Posterior cingulate gyrus (tissue), 11 donors: Measurements from ENCODE around the gene LRPAP1.
"Not testable (repeated sequence)": the region's sequence is repeated elsewhere in the genome, so short reads cannot be mapped to it uniquely, and the experiment has no call there.

Source experiments
- DNase-seq, 10 donors: peaks; one replicate each; pipeline versions ENCODE4 v3.0.0 to v3.0.0-alpha.2; 2020 to 2021; ENCODE audit warnings: mixed read lengths in 3 of 10
- intact Hi-C: fragments of 100-400 bp; cut with DNase I; formaldehyde crosslinking; loops from one replicate; pipeline ENCODE4 v1.15.1; 2023

The LRPAP1 gene

DNA sequence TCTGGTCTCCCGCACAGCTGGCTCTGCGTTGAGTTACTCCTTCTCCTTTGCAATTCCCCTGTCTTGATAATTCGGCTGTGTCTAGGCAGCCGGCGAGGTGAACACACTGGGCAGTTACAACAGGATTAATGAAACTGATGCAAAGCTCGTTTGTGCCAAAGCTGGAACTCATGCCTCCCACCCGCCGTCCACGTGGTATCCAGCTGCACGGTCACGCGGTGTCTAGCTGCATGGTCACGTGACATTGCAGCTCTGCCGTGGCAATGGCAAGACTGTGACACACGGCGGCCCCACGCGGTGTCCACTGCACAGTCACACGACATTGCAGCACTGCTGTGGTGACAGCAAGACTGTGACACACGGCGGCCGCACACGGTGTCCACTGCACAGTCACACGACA is 31.2 kb upstream of the LRPAP1 start:
- intact Hi-C loops: no loop called here
- peak in 1 of 10 donors; percentile 30 for DNase-seq

DNA sequence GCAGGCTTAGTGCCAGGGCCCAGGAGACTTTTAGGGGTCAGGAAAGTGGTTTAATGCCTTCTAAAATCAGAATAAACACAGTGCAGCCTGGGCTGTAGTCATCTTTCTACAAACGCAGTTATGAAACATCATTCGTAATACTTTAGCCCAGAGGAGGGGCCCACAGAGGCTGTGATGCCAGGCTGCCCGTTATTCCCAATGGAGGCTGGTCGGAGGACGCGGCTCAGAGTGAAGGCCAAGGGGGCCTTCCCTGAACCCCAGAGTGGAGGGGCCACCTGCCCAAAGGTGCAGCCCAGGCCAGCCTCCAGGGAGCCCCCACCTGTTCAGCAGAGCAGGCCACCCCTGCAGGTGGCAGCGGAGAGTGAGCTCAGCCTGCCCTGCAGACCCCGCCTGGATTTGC is 29.9 kb upstream of the LRPAP1 start:
- DNase-seq: peak in 1 of 10 donors; percentile 32
- intact Hi-C loops: not testable (repeated sequence)

GRCh38 chr4:3560465-3560864 is 28.2 kb upstream of the LRPAP1 start:
- DNase-seq, intact Hi-C loops: not testable (repeated sequence)

GRCh38 chr4:3559381-3560290 is 27.4 kb upstream of the LRPAP1 start:
- intact Hi-C loops: not testable (repeated sequence)
- peak in 1 of 10 donors; percentile 29 for DNase-seq

DNA sequence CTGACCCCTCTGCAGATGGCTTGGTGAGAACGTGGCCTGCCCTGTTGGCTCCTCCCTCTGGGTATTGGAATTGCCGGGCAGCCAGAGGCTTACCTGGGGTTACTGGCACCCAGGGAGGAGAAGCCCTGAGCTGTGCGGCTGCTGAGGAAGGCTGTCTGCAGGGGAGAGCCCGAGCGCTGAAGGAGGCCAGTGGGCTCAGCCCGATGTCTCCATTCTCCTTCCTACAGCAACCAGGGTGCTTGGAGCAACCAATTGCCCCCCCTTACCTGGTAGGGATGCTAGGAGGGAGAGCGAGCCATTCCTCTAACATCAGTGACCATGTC is 26.3 kb upstream of the LRPAP1 start:
- DNase-seq, intact Hi-C loops: not testable (repeated sequence)

DNA sequence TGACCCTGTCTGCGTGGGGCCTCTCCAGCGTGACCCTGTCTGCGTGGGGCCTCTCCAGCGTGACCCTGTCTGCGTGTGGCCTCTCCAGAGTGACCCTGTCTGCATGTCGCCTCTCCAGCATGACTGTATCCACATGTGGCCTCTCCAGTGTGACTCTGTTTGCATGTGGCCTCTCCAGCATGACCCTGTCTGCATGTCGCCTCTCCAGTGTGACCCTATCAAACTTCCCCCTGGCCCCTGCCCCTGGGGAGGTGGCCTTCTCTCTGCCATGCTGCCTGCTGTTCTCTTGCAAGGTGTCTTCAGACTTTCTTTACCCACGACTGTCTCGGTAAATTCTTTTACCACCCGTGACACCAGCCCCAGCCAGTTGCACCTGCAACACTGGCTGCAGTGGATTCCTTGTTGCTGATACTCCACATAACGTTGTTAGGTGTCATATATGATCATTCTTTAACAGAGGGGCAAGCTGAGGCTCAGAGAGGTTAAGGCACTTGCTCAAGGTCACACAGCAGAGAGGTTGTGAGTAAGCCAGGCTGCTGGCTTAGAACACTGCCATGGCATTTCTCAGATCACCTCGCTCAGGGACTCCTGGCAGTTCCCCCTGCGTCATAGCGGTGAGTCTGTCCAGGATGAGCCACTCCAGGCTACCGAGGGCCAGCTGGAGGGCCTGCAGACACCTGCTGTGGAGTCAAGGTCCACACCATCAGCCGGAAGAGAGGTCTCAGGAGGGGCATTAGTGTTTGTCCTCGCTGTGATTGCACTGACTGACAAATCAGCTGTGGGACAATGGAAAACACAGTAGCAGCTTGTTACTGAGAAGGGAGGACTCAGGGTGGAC is 25.7 kb upstream of the LRPAP1 start:
- DNase-seq, intact Hi-C loops: not testable (repeated sequence)

DNA sequence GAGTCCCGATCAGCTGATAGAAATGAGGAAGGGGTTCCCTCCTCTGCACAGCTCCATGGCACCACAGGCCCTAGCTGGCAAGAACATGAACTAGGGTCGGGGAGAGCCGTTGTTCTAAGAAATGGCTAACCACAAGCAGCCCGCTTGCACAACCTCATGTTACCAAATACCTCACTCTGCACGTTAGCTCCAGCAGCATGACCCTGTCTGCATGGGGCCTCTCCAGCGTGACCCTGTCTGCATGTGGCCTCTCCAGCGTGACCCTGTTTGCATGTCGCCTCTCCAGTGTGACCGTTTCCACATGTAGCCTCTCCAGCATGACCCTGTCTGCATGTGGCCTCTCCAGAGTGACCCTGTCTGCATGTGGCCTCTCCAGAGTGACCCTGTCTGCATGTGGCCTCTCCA is 24.9 kb upstream of the LRPAP1 start:
- intact Hi-C loops, DNase-seq: not testable (repeated sequence)

- intact Hi-C loops, DNase-seq: not testable (repeated sequence)
Measured at GRCh38 chr4:3556244-3556867, 24.1 kb upstream of the LRPAP1 start.

DNA sequence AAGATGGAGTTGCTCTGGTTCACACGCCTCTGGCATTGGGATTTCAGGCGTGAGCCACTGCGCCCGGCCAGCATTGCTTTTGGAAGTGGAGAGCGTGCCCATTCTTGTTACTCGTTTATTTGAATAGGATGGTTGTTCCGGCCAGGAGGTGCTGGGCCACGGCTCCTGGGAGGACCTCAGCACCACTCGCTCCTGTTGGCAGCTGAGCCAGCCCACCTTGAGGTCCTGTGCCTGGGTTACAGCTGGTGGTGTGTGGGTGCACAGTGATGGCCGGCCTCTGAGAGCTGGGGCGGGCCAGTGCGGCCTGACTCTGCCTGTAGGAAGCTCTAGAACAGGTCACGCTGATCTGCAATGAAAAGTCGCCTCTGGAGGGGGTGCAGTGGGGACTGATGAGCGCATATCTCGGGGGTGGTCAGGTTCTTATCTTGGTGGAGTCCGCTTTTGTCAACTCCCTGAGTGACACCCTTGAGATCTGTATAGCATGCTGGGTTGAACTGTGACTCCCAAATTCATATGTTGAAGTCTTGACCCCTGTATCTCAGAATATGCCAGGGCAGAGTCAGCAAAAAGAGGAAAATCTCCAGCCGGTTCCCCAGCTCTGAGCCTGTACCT is 23.3 kb upstream of the LRPAP1 start:
- DNase-seq, intact Hi-C loops: not testable (repeated sequence)

DNA sequence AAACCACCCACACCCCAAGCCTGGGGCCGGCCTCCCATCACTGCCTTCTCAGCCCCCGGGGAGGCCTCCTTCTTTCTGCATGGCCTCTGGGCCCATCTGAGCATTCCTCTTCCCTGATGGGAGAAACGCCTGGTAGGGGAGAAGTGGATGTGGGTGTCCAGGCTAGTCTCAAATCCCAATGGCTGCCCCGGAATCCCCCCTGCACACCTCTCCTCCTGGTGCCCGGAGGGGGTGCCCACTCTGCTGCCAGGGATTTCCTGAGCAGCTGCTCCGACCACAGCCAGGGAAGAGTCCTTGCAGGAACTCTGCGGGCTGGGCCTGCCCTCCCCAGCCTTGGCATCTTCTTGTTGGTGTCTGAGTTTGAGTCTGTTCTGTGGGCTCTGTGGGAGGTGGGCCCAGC is 19.1 kb upstream of the LRPAP1 start:
- intact Hi-C loops: not testable (repeated sequence)
- DNase-seq: peak in 2 of 10 donors; percentile 47 to 49

GRCh38 chr4:3550792-3551325 is 18.6 kb upstream of the LRPAP1 start:
- intact Hi-C loops: not testable (repeated sequence)
- peak in 2 of 10 donors; percentile 12 to 41 for DNase-seq

GRCh38 chr4:3550041-3550440 is 17.8 kb upstream of the LRPAP1 start:
- peak in 2 of 10 donors; percentile 17 to 32 for DNase-seq
- intact Hi-C loops: not testable (repeated sequence)

DNA sequence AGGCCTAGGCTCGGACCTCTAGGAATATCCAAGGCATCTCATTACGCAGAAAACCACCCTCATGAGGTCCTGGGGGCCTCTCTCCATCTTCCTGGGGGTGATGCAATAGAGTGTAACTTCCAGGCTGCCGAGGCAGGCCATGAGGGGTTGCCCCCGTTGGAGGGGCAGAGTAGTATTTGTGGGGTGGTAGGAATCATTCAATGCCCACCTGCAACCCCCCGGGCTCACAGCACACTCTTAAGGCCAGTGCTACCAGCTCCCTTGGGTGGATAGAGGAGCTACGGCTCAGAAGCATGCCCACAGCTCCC is 17.4 kb upstream of the LRPAP1 start:
- intact Hi-C loops: not testable (repeated sequence)

DNA sequence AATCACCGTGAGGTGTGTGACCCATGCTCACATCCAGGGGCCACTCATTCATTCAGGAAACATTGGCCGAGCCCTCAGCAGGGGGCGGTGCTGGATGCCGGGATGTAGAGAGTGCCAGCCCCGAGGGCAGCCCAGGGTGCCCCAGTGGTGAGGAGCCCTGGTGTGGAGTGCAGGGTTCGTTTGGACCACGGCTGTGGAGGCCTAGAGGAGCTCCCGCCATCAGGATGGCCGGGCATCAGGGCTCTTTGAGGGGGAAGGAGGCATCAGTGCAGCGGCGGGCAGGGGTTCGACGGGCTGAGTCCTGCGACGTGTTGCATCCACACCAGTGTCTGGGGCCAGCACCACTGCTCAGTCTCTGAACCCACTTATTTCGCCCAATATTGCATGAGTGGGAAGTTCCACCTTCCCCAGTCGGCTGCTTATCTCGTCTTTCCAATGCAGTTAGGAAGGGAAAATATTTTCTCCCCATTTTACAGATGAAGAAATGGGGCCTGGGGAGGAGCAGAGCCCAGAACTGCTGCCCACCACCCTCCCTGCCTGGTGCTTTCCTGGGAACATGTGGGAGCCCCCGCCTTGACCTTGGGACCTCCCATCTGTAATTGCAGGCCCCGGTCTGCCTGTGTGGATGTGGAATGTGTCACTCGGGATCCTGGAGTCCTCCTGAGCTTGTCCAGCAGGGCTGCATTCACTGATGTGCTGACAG is 16.9 kb upstream of the LRPAP1 start:
- peak in 2 of 10 donors; percentile 47 to 56 for DNase-seq
- intact Hi-C loops: not testable (repeated sequence)

More for the DNA sequence above, 17.4 kb upstream of the LRPAP1 start:
- peak in 1 of 10 donors; percentile 43 for DNase-seq

DNA sequence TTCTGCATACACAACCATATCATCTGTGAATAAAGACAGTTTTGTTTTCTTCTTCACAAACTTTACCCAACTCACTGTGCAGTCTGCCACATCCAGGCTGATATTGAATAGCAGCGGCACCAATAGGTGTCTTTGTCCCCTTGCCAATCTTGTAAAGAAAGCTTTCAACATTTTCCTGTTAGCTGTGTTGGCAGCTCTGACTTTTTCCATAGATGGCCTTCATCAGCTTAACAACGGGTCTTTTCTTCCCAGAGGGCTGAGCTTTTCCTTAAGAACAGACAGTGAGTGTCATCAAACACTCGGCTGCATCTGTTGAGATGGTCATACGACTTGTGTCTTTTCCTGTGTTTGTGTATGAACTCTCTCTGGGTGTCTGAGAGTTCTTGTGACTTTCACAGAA is 14.5 kb upstream of the LRPAP1 start:
- intact Hi-C loops, DNase-seq: not testable (repeated sequence)

- peak in 2 of 10 donors; percentile 29 to 52 for DNase-seq
- intact Hi-C loops: not testable (repeated sequence)
Measured at GRCh38 chr4:3545351-3545750, 13.1 kb upstream of the LRPAP1 start.

DNA sequence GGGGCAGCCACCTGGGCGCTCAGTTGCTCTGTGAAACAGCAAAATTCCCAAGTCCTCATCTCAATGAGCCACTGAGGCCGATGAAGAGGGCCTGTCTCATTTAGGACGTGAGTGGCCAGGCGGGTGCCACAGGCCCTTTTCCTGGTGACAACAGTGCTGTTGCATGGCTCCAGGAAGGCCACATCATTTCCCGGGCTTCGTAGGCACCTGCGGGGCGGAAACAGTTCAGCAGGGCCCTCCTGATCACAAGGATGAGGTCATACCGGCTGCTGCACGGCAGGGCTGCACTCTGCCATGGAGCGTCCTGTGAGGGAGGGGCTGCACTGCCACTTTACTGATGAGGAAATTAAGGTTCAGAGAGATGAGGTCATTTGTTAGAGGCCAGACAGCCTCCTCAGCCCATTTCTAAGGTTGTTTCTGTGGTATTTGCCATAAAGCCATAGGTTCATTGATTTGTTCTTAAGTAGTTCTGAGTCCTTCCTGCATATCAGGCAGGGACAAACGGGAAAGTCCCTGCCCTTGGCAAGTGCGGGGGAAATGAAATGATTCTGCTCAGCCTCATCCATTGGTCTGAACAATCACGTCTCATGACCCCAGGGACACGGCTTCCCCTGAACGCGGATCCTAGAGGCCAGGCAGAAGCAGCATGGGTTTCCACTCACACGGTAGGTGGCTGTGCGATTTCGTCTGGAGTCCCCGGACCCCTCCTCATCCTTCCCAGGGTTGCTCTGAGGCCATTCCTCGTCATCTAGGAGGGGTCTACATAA is 12.2 kb upstream of the LRPAP1 start:
- intact Hi-C loops: not testable (repeated sequence)
- peak in 2 of 10 donors; percentile 36 to 45 for DNase-seq

- intact Hi-C loops: not testable (repeated sequence)
- peak in 1 of 10 donors; percentile 23 for DNase-seq
Measured at GRCh38 chr4:3543415-3543814, 11.2 kb upstream of the LRPAP1 start.

DNA sequence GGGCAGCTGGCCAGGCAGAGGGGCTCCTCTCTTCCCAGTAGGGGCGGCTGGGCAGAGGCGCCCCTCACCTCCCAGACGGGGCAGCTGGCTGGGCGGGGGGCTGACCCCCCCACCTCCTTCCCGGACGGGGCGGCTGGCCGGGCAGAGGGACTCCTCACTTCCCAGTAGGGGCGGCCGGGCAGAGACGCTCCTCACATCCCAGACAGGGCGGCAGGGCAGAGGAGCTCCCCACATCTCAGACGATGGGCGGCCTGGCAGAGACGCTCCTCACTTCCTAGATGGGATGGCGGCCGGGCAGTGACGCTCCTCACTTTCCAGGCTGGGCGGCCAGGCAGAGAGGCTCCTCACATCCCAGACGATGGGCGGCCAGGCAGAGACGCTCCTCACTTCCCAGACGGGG is 6.7 kb upstream of the LRPAP1 start:
- peak in 2 of 10 donors; percentile 40 to 52 for DNase-seq
- intact Hi-C loops: loop anchor here (10.0 kb wide), 1 partner anchor 416 kb away; no protein-coding TSS in a partner anchor
